NT2/D1 (cell line): ENCODE results near the gene HIGD2B.

Experiments
- YY1 ChIP-seq: IDR thresholded peaks from 2 replicates; pipeline ENCODE4 v1.6.1; 2011; ENCODE audit not compliant: insufficient read length, insufficient read depth
- ZNF274 ChIP-seq: IDR thresholded peaks from 2 replicates; pipeline ENCODE4 v1.6.1; 2011; ENCODE audit warnings: mild to moderate bottlenecking, low read depth, low read length

GRCh38 chr15:72725446-72725845, 39.5 kb upstream of the HIGD2B start:
- TF ChIP-seq ZNF274 (no peak), YY1 (no peak)
